GM18499 (cell line): Measurements from ENCODE around the gene SIGMAR1.
A peak's percentile ranks its signal among the peaks of the same experiment; 100 is the strongest.
"Not testable (repeated sequence)": the region's sequence is repeated elsewhere in the genome, so short reads cannot be mapped to it uniquely, and the experiment has no call there.

Source experiments
- ATAC-seq: cut with Tn5 transposase; IDR thresholded peaks from one replicate; pipeline ENCODE4 v1.9.1; 2021; ENCODE audit warnings: moderate number of reproducible peaks; ENCODE audit not compliant: insufficient read depth, unreplicated experiment

The SIGMAR1 gene

DNA sequence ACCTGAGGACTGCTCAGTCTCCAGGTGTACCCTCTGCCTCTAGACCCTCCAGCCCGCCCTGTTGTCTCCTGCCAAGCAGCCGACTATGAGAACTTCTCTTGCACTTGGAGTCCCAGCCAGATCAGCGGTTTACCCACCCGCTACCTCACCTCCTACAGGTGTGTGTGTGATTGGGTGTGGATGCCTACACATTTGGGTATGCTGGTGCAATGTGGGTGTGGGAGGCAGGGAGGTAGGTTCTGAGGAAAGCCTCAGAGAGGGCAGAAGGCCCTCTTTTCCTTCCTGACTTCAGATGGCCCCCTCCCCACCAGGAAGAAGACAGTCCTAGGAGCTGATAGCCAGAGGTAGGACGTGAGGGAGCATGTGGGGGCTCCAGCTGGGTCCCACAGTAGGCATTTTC lies 19.4 kb upstream of the SIGMAR1 start:
- no peak for ATAC-seq

DNA sequence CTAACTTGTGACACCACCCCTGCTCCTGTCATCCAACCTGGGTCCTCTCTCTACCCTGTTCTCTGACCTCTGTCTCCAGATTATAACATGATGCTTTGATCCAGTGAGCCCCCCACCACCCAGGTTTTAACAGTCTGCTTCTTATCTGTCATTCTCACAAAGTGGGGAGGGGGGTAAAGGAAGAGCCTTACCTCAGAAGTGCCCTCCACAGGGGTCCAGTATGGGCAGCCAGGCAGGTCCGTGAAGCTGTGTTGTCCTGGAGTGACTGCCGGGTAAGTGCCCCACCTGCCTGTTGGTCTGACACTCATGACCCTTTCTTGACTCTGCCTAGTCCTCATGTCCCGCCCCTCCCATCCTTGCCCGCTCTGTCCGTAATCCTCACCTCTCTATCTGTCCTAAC lies 17.8 kb upstream of the SIGMAR1 start:
- ATAC-seq, result no peak

- ATAC-seq, result no peak
These were observed 16.9 kb upstream of the SIGMAR1 start for GRCh38 chr9:34654323-34655051.

- ATAC-seq, result no peak
These were observed 15.8 kb upstream of the SIGMAR1 start for GRCh38 chr9:34653151-34654072.

- ATAC-seq, result no peak
These were observed 15.0 kb upstream of the SIGMAR1 start for GRCh38 chr9:34652602-34653000.

DNA sequence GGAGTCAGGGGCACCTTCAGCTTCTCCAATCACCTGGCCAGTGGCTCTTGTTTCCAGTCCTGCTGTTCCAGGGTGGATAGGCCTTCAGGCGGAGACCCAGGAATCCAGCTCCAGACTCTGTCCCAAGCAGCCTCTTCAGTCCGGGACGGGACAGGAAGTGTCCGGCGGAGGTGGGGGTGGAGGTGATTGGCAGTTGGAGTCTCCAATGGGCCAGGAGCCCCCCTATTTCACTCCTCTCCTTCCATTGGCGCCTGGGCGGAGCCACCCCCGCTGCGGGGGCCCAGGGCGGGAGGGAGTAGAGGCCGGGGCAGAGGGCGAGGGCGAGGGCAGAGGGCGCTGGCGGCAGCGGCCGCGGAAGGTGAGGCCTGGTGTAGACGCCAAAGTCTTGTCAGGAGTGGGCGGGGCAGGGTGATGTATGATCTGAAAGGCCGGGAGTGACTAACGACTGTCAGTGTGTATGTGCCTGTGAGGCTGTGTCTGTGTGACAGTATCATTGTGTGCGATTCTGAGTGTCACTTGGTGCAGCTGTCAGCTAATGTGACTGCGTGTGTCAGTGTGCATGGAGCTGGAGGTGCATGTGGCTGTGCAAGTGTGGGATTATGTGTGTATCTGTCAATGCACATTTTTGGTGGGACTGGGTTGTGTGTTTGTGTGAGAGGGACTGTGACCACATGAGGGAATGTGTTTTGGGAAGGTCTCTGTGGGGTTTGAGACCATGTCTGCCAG lies 14.5 kb upstream of the SIGMAR1 start, which contains the start of gene IL11RA:
IL11RA (plus strand) TSS at position 310 of the 726 bp plus-strand sequence. CDS start 3,033 bp downstream, outside the sequence.
- ATAC-seq, result no peak

DNA sequence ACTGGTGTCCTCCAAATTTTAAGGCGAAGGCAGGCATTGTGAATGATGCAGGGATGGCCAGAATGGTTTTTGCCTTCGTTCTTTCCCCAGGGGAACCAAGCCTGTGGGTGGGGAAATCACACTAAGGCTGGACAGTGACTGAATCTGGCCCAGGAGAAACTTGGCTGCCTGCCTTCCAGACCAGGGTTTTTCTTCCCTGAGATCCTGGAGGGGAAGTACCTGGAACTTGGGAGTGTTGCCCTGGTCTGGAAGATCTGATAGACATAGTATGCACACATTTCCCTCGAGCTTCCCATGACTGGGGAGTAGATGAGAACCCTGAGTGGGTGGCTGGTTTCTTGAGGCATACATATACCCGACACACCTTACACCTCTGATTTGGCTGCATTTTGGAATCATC lies 13.7 kb upstream of the SIGMAR1 start:
- no peak for ATAC-seq

GRCh38 chr9:34650816-34651215 lies 13.2 kb upstream of the SIGMAR1 start:
- ATAC-seq, result no peak

- no peak for ATAC-seq
These were observed 11.1 kb upstream of the SIGMAR1 start for GRCh38 chr9:34648673-34649072.

DNA sequence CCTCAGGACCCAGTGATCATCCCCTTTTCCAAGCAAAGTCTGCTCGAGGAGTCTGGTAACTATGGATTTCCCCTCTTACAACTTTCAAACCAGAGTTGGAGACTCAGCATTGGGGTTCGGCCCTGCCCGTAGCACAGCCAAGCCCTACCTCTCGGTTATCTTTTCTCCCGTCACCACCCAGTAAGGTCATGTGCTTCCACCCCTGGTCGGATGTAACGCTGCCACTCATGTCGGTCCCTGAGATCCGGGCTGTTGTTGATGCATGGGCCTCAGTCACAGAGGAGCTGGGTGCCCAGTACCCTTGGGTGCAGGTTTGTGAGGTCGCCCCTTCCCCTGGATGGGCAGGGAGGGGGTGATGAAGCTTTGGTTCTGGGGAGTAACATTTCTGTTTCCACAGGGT lies 10.1 kb upstream of the SIGMAR1 start:
- no peak for ATAC-seq

- ATAC-seq, result no peak
These were observed 9.5 kb upstream of the SIGMAR1 start for GRCh38 chr9:34647084-34647403.

- peak; percentile 60 for ATAC-seq
These were observed 8.9 kb upstream of the SIGMAR1 start, which contains the start of gene GALT for GRCh38 chr9:34646211-34647083. Gene GALT (plus strand): TSS chr9:34646675. CDS start chr9:34646705, 30 bp downstream.

DNA sequence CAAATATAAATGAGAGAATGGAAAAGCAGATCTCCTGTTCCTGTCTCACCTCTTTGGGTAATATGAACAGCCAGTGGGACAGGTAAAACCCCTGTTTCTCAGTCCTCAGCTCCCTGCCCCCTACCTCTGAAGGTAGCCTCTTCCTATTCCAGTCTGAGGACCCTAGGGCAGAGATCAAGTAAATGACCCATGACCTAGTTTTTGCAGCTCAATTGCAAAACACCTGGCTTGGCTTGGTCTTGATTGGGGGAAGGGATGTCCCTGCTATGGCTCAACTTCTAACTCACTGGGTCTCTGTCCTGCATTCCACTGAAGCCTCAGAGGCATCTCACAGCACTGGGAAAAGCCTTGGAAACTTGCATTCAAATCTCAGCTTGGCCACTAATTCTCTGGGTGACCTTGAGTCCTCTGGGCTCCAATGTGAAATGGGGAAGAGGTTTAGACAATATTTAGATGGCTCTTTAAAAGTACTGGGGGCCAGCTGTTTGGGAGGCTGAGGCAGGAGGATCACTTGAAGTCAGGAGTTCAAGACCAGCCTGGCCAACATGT lies 7.3 kb upstream of the SIGMAR1 start:
- ATAC-seq, result no peak

- ATAC-seq, result no peak
These were observed 5.1 kb upstream of the SIGMAR1 start for GRCh38 chr9:34642679-34643078.

- not testable (repeated sequence) for ATAC-seq
These were observed 1.7 kb upstream of the SIGMAR1 start for GRCh38 chr9:34639322-34639721.

GRCh38 chr9:34638138-34638445 lies 505 bp upstream of the SIGMAR1 start:
- ATAC-seq, result no peak

DNA sequence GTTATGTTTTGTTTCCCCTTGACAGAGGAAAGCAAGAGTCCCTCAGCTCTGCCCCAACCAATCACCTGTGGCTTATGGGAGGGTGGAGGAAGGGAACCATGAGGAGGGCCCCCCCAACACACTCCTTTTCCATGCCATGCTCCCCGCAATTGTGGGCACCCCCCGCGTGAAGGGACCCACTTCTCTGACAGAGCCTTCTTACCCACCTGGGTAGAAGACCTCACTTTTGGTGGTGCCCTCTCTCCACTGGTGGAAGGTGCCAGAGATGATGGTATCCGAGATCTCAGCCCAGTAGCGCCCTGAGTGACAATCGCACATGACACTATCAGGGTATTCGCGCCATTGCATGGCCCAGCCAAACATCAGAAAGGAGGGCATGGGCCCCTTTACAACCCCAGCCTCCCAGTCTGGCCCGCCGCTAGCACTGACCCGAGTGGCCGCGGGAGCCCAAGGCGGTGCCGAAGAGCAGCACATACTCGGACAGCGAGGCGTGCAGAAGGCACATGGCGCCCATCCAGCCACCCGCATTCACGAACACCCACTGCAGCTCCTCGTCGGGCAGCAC lies 714 bp downstream of the SIGMAR1 start:
- no peak for ATAC-seq

DNA sequence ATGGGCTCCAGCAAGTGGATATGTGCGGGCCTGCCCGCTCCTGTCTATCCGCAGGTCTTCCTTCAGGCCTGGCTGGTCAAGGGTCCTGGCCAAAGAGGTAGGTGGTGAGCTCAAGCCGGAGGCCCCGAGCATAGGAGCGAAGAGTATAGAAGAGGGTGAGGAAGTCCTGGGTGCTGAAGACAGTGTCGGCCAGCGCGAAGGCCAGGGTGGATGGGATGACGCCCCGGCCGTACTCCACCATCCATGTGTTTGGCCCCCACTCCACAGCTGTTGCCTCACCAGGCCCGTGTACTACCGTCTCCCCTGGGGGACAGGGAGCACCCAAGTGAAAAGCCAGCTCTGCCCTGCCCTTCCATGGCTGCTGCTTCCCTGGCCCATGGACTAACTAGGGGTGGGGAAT lies 2.0 kb downstream of the SIGMAR1 start:
- ATAC-seq, result no peak

DNA sequence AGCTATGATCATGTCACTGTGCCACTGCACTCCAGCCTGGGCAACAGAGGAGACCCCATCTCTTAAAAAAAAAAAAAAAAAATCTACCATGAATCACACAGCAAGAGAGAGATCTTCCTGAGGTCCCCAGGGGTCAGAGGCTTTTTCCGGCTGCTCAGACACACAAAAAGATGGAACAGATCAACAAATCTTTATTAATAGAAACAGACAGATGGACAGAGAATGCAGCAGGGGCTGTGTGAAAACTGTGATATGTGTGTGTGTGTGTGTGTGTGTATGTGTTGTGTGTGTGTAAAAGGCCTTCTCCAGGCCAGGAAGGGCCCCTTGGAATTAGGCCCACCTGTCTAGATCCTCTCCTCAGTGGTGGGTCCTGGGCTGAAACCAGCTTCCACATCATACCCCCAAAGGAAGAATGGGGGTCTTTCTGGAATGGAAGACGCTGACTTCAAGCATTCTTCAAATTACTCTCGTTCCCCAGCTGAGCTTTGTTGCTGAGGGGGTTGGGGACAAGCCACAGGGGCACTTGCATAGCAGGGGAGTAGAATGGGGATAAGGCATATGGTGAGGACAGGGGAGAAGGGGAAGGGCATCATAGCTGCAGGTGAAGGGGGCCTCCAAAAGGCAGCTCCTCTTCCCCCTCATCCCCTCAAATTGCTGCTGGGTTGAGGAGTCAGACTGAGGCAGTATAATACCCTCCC lies 2.9 kb downstream of the SIGMAR1 start:
- ATAC-seq, result no peak
